Mesendoderm (in vitro differentiated cells): ENCODE data around the gene B3GNT4.
A peak's percentile ranks its signal among the peaks of the same experiment; 100 is the strongest.
"Not testable (repeated sequence)": the region's sequence is repeated elsewhere in the genome, so short reads cannot be mapped to it uniquely, and the experiment has no call there.

ENCODE experiments used
- DNase-seq: peaks from one replicate; pipeline ENCODE4 v3.0.0; 2013
- H2AK5ac ChIP-seq: 2 replicates; pipeline ENCODE4 v1.6.1; 2013; ENCODE audit warnings: low read length, inconsistent platforms
- H2BK120ac ChIP-seq: 2 replicates; pipeline ENCODE4 v1.6.1; 2013; ENCODE audit warnings: low read depth, mild to moderate bottlenecking, low read length, moderate library complexity, mixed read lengths
- H2BK15ac ChIP-seq: replicated peaks from 2 replicates; pipeline ENCODE4 v1.6.1; 2013; ENCODE audit warnings: low read depth, mild to moderate bottlenecking, moderate library complexity
- H2BK5ac ChIP-seq: 2 replicates; pipeline ENCODE4 v1.6.1; 2013; ENCODE audit warnings: low read length, inconsistent platforms
- H3K18ac ChIP-seq: 2 replicates; pipeline ENCODE4 v1.6.1; 2013; ENCODE audit warnings: mild to moderate bottlenecking, low read length, mixed read lengths
- H3K23ac ChIP-seq: one replicate; pipeline ENCODE4 v1.6.1; 2013; ENCODE audit warnings: low read length
- H3K27ac ChIP-seq: 2 replicates; pipeline ENCODE4 v1.5.1; 2013; ENCODE audit warnings: low read depth, mild to moderate bottlenecking, inconsistent platforms, low read length, moderate library complexity
- H3K27me3 ChIP-seq: 2 replicates; pipeline ENCODE4 v1.6.1; 2013; ENCODE audit warnings: low read length, control low read depth, mild to moderate bottlenecking, inconsistent platforms; ENCODE audit not compliant: insufficient read depth, poor library complexity
- H3K36me3 ChIP-seq: 2 replicates; pipeline ENCODE4 v1.6.1; 2013; ENCODE audit warnings: low read length, inconsistent platforms; ENCODE audit not compliant: control insufficient read depth, insufficient read depth
- H3K4ac ChIP-seq: one replicate; pipeline ENCODE4 v1.6.1; 2013; ENCODE audit warnings: low read depth, mild to moderate bottlenecking, low read length, moderate library complexity
- H3K4me1 ChIP-seq: 2 replicates; pipeline ENCODE4 v1.6.1; 2013; ENCODE audit warnings: low read depth, low read length, inconsistent platforms; ENCODE audit not compliant: control insufficient read depth
- H3K4me2 ChIP-seq: 2 replicates; pipeline ENCODE4 v1.6.1; 2013; ENCODE audit warnings: low read length
- H3K4me3 ChIP-seq: 2 replicates; pipeline ENCODE4 v1.5.1; 2013; ENCODE audit warnings: mild to moderate bottlenecking, low read length
- H3K56ac ChIP-seq: one replicate; pipeline ENCODE4 v1.6.1; 2013; ENCODE audit warnings: low read length
- H3K79me1 ChIP-seq: 2 replicates; pipeline ENCODE4 v1.6.1; 2013; ENCODE audit warnings: low read length, inconsistent platforms
- H3K79me2 ChIP-seq: 2 replicates; pipeline ENCODE4 v1.6.1; 2013; ENCODE audit warnings: mild to moderate bottlenecking, low read length; ENCODE audit not compliant: control insufficient read depth, insufficient read depth
- H3K9ac ChIP-seq: 2 replicates; pipeline ENCODE4 v1.6.1; 2013; ENCODE audit warnings: low read length, inconsistent platforms
- H4K5ac ChIP-seq: one replicate; pipeline ENCODE4 v1.6.1; 2013; ENCODE audit warnings: low read length
- H4K8ac ChIP-seq: one replicate; pipeline ENCODE4 v1.6.1; 2013; ENCODE audit warnings: low read depth, mild to moderate bottlenecking, control low read depth, low read length, moderate library complexity
- WGBS: extraction: QIAGEN DNeasy Blood & Tissue Kit; methylation state at CpG from one replicate; pipeline ENCODE4 v1.1.7; 2013; ENCODE audit warnings: low lambda C conversion rate, missing lambda C conversion rate; ENCODE audit not compliant: insufficient coverage; ENCODE audit errors: extremely low coverage; 5-methylcytosine and 5-hydroxymethylcytosine counted together

B3GNT4 gene

GRCh38 chr12:122171399-122171798, 32.1 kb upstream of the B3GNT4 start:
- no CpG with 5 or more reads among the region's 5 CpGs for WGBS
- DNase-seq: no peak
- H3K9ac ChIP-seq: no peak overlapping the region
- H3K27ac ChIP-seq: no peak overlapping the region
- no peaks in the 10 kb centered on the region for H3K79me2 ChIP-seq
- no peaks in the 10 kb centered on the region for H3K79me1 ChIP-seq
- H3K23ac ChIP-seq: no peak overlapping the region
- H3K36me3 ChIP-seq: no peaks in the 10 kb centered on the region
- no peaks in the 10 kb centered on the region for H3K27me3 ChIP-seq
- H3K56ac ChIP-seq: no peak overlapping the region
- no peak overlapping the region for H2AK5ac ChIP-seq
- no peak overlapping the region for H4K5ac ChIP-seq
- no peak overlapping the region for H3K18ac ChIP-seq
- no peak overlapping the region for H2BK15ac ChIP-seq
- no peak overlapping the region for H2BK5ac ChIP-seq
- H3K4me3 ChIP-seq: no peak overlapping the region
- no peak overlapping the region for H3K4me2 ChIP-seq
- no peak overlapping the region for H4K8ac ChIP-seq
- no peak overlapping the region for H3K4ac ChIP-seq
- no peak overlapping the region for H2BK120ac ChIP-seq
- H3K4me1 ChIP-seq: no peaks in the 10 kb centered on the region

- Histone ChIP-seq H3K4me1 (no peaks in the 10 kb centered on the region), H3K79me1 (no peaks in the 10 kb centered on the region), H3K9ac (no peak overlapping the region), H4K5ac (no peak overlapping the region), H3K4ac (no peak overlapping the region), H2BK120ac (no peak overlapping the region), H3K4me2 (no peak overlapping the region), H3K79me2 (no peaks in the 10 kb centered on the region), H3K36me3 (no peaks in the 10 kb centered on the region), H2BK5ac (no peak overlapping the region), H3K56ac (no peak overlapping the region), H3K27me3 (no peaks in the 10 kb centered on the region), H3K4me3 (no peak overlapping the region), H3K18ac (no peak overlapping the region), H2BK15ac (no peak overlapping the region), H3K27ac (no peak overlapping the region), H2AK5ac (no peak overlapping the region), H3K23ac (no peak overlapping the region), H4K8ac (no peak overlapping the region)
- DNase-seq: no peak
- no CpG with 5 or more reads among the region's 17 CpGs for WGBS
Measured at GRCh38 chr12:122172262-122172939, 31.1 kb upstream of the B3GNT4 start.

DNA sequence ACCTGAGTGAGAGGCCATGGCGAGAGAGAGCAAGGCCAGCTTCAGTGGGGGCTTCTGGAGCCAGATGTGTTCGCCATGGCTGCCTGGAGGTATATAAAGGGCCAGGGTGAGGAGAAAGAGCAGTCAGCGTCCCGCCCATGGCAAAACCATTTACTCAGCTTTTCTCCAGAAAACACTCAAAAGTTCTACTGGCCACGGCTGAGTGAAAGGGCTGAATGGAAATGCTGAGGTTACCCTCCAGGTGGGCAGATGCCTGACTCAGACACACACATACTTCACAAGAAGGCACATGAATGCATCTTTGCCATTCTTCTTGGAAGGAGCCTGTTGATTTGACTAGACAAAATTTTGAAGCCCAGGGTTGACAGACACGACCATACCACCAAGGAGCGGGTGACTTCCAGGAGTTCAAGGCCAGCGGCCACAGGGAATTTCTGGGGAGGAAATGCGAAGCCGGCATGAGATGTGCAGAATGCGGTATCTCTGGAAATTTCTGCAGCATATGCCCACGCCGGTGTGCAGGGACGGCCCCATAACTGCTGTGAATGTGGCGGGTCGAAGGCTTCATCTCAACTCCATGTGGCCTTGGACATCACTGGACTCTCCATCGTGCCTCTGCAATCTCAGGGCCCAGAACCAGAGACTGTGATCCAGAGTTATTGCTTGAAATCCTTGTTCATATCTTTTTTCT, 29.2 kb upstream of the B3GNT4 start, which contains the start of gene IL31:
Gene IL31 (minus strand): TSS at position 67 of the 691 bp plus-strand sequence. CDS start 49 bp downstream, at position 18.
- Histone ChIP-seq H3K4me1 (no peaks in the 10 kb centered on the region), H3K4me3 (no peak within 1 kb of the TSS), H3K4me2 (no peak within 1 kb of the TSS), H4K5ac (no peak within 1 kb of the TSS), H3K36me3 (no peaks in the 10 kb centered on the region), H3K23ac (no peak within 1 kb of the TSS), H2AK5ac (no peak within 1 kb of the TSS), H2BK5ac (no peak within 1 kb of the TSS), H3K9ac (no peak within 1 kb of the TSS), H3K4ac (no peak within 1 kb of the TSS), H3K79me1 (no peaks in the 10 kb centered on the region), H3K56ac (no peak within 1 kb of the TSS), H3K27ac (no peak within 1 kb of the TSS), H2BK15ac (no peak within 1 kb of the TSS), H3K18ac (no peak within 1 kb of the TSS), H3K79me2 (no peaks in the 10 kb centered on the region), H3K27me3 (no peaks in the 10 kb centered on the region), H4K8ac (no peak within 1 kb of the TSS), H2BK120ac (no peak within 1 kb of the TSS)
- DNase-seq: no peak
- whole genome bisulfite sequencing: no CpG with 5 or more reads among the region's 17 CpGs

- H3K4ac ChIP-seq, H3K36me3 ChIP-seq, H3K18ac ChIP-seq, H3K4me3 ChIP-seq, H4K5ac ChIP-seq, H3K23ac ChIP-seq, H3K4me1 ChIP-seq, H3K79me2 ChIP-seq, H2BK120ac ChIP-seq, H3K4me2 ChIP-seq, H2AK5ac ChIP-seq, H3K9ac ChIP-seq, H2BK15ac ChIP-seq, H3K79me1 ChIP-seq, H2BK5ac ChIP-seq, DNase-seq, H4K8ac ChIP-seq, H3K56ac ChIP-seq, H3K27me3 ChIP-seq, H3K27ac ChIP-seq: not testable (repeated sequence)
- WGBS: no CpG with 5 or more reads among the region's 4 CpGs
Measured at GRCh38 chr12:122176473-122176872, 27.0 kb upstream of the B3GNT4 start.

DNA sequence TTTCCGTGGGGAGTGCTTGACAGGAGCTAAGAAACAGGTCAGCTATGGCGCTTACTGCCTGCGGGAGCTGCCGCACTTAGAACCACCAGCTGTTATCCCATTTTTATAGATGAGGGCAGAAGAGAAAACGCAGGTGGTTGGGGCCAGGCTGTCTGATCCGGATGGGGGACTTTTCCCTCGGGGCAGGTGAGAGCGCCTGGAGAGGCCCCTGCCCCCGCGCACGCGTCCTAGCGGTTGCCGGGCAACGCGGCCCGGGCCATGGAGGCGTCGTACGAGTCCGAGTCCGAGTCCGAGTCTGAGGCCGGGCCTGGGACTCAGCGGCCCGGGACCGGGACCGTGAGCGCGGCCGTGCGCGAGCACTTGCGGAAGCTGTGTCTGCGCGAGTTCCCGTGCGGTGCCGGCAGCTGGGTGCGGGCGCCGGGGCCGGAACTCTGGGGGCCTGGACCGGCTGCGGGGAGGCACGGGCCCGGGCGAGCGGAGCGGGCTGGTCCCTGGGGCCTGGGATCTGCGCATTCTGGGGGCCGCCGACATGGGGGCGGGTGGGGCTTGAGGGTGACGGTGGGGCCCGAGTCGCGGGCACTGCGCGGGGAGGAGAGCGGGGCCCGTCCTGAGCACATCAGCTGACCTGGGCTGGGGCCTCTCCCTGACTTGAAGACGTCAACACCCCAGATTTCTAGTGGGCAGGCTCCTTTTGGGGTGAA, 20.5 kb upstream of the B3GNT4 start, which contains the start of gene LRRC43:
Gene LRRC43 (plus strand): TSS at position 237 of the 701 bp plus-strand sequence. CDS start 22 bp downstream, at position 259.
- no peaks in the 10 kb centered on the region for H3K36me3 ChIP-seq
- H3K9ac ChIP-seq: peak within 1 kb of the TSS; percentile 61
- no peak within 1 kb of the TSS for H2BK15ac ChIP-seq
- peak within 1 kb of the TSS; percentile 41 for H3K4me3 ChIP-seq
- H3K27me3 ChIP-seq: peaks cover 3% of the 10 kb centered on the region
- H2BK120ac ChIP-seq: no peak within 1 kb of the TSS
- peak within 1 kb of the TSS; percentile 73 for H3K56ac ChIP-seq
- H2BK5ac ChIP-seq: no peak within 1 kb of the TSS
- H3K4ac ChIP-seq: no peak within 1 kb of the TSS
- no peaks in the 10 kb centered on the region for H3K79me2 ChIP-seq
- peak within 1 kb of the TSS; percentile 54 for H3K18ac ChIP-seq
- no peak within 1 kb of the TSS for H2AK5ac ChIP-seq
- no peaks in the 10 kb centered on the region for H3K79me1 ChIP-seq
- H3K4me2 ChIP-seq: peak within 1 kb of the TSS; percentile 62
- DNase-seq: peak; percentile 55
- no peaks in the 10 kb centered on the region for H3K4me1 ChIP-seq
- no peak within 1 kb of the TSS for H3K27ac ChIP-seq
- no peak within 1 kb of the TSS for H4K8ac ChIP-seq
- no peak within 1 kb of the TSS for H3K23ac ChIP-seq
- no peak within 1 kb of the TSS for H4K5ac ChIP-seq
- WGBS: no CpG with 5 or more reads among the region's 63 CpGs
